Activated CD8-positive, alpha-beta memory T cell treated with anti-CD3 and anti-CD28 coated beads, Interleukin-2, amount 10 ng/mL, durations not matched to agents 7 days and 5 days (primary cell): ENCODE data around the gene CLNK. TPM values are rescaled to one million over a fixed set of nuclear protein-coding genes. Genes with fewer than 3 reads are reported as not detected.

Source experiments
- ATAC-seq: fragments of 150-1000 bp; cut with Tn5 transposase; one replicate; pipeline ENCODE4 v1.10.0; 2021; ENCODE audit warnings: moderate library complexity
- CTCF ChIA-PET: fragments of 350-600 bp; sonication (Branson Sonifier 250); formaldehyde crosslinking; loops from one replicate; lab custom pipeline; 2021; ENCODE audit warnings: antibody characterized with exemption; lab: Charles Lee
- DNase-seq: peaks from one replicate; pipeline ENCODE4 v3.0.0-alpha.2; 2020
- H3K27ac Mint-ChIP-seq: one replicate; pipeline ENCODE4 v1.8.0; 2021; ENCODE audit warnings: mild to moderate bottlenecking, mixed read lengths
- H3K27me3 Mint-ChIP-seq: one replicate; pipeline ENCODE4 v1.8.0; 2021; ENCODE audit warnings: mixed read lengths
- H3K36me3 Mint-ChIP-seq: one replicate; pipeline ENCODE4 v1.8.0; 2021; ENCODE audit warnings: mild to moderate bottlenecking, mixed read lengths
- H3K4me1 Mint-ChIP-seq: one replicate; pipeline ENCODE4 v1.8.0; 2021; ENCODE audit warnings: mixed read lengths
- H3K4me3 Mint-ChIP-seq: one replicate; pipeline ENCODE4 v1.8.0; 2021; ENCODE audit warnings: mild to moderate bottlenecking, moderate library complexity, mixed read lengths
- H3K9me3 Mint-ChIP-seq: one replicate; pipeline ENCODE4 v1.8.0; 2022; ENCODE audit warnings: low read depth, mixed read lengths
- total RNA-seq, 2 experiments: library from RNA; stranded (reverse); gene quantifications; one replicate each; pipeline ENCODE4 v1.2.3, GENCODE V29; 2021

The CLNK gene
- total RNA-seq, 2 experiments from 2014 or later = 0.18 to 0.61 TPM

DNA sequence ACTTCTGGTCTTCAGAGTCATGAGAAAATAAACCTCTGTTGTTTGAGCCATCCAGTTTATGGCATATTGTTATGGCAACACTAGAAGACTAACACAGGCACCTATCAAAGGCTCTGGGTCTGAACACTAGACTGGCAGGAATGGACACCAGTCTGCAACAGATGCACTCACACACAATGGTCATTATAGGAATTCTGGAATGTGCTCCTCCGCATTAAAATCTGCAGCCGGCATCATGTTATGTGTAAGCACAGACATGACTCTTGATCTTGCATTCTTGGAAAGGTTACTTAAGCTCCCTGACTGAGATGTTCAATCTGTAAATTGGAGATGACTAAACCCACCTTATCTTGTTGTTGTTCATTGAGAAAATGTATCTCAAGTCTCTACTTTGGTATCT, 115.1 kb downstream of the CLNK start:
- Mint-ChIP-seq H3K27ac (no peak overlapping the region), H3K27me3 (peaks cover 11% of the 10 kb centered on the region), H3K4me3 (no peak overlapping the region), H3K9me3 (no peaks in the 10 kb centered on the region), H3K4me1 (peaks cover 4% of the 10 kb centered on the region), H3K36me3 (no peaks in the 10 kb centered on the region)
- DNase-seq (no peak), ATAC-seq (no peak)
- CTCF ChIA-PET = no interaction called here

DNA sequence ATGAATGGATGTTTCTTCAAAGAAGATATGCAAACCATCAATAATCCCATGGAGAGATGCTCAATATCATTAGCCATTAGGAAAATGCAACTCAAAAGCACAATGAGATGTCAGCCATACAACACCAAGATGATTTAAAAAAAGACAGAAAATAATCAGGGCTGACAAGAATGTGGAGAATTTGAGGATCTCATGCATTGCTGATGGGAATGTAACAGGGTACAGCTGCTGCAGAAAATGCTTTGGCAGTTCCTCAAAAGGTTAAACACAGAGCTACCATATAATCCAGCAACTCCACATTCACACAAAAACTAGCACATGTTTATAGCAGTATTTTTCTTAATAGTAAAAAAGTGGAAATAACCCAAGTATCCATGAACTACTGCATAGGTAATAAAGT, 116.8 kb downstream of the CLNK start:
- Mint-ChIP-seq H3K4me1 (no peaks in the 10 kb centered on the region), H3K27ac (no peak overlapping the region), H3K27me3 (peaks cover 11% of the 10 kb centered on the region), H3K4me3 (no peak overlapping the region), H3K9me3 (no peaks in the 10 kb centered on the region), H3K36me3 (no peaks in the 10 kb centered on the region)
- ATAC-seq = no peak
- DNase-seq = no peak
- CTCF ChIA-PET = no interaction called here

DNA sequence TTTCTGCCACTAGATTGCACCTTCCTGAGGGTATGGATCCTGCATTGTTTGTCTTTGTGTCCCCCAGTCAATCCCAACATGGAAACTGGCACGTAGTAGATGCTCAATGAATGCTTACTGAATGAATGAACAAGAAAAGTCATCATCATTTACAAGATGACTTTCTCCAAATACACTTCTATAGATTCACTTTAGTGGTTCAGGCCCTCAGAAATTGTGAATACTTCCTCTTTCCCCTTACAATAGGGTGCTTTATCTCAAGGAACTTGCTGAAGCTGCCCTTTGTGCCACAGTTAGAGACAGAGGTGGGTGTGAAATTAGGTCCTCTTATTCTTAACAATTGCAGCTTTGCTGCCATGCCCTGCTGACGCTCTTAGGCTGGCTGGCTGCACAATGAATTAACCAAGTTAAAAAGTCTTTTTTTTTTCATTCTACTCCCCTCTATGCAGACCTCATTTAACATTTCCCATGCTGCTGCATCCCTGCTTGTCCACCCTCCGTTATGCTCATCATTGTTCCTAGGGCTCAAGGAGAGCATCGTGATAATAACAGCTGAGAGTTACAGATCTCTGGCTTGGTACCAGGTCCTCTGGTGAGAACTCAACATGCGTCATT, 119.3 kb downstream of the CLNK start:
- ATAC-seq (no peak), DNase-seq (no peak)
- no peaks in the 10 kb centered on the region for H3K4me1 Mint-ChIP-seq
- no peaks in the 10 kb centered on the region for H3K9me3 Mint-ChIP-seq
- CTCF ChIA-PET = interaction anchor here (1.5 kb wide), 1 partner anchor 10 kb away, joined by 3 read pairs; no protein-coding TSS in a partner anchor
- H3K36me3 Mint-ChIP-seq = no peaks in the 10 kb centered on the region
- no peak overlapping the region for H3K27ac Mint-ChIP-seq
- H3K27me3 Mint-ChIP-seq = peaks cover 18% of the 10 kb centered on the region
- no peak overlapping the region for H3K4me3 Mint-ChIP-seq

- Mint-ChIP-seq H3K9me3 (no peaks in the 10 kb centered on the region), H3K4me3 (no peak overlapping the region), H3K27ac (no peak overlapping the region), H3K4me1 (no peaks in the 10 kb centered on the region), H3K27me3 (peaks cover 14% of the 10 kb centered on the region), H3K36me3 (no peaks in the 10 kb centered on the region)
- ATAC-seq = peak; percentile 55
- DNase-seq = peak; percentile 47
- CTCF ChIA-PET = interaction anchor here (1.2 to 2.8 kb wide), 4 partner anchors 11 to 870 kb away, joined by 3 to 11 read pairs (median 3); no protein-coding TSS in a partner anchor
These were observed 129.9 kb downstream of the CLNK start for GRCh38 chr4:10554694-10555093.

DNA sequence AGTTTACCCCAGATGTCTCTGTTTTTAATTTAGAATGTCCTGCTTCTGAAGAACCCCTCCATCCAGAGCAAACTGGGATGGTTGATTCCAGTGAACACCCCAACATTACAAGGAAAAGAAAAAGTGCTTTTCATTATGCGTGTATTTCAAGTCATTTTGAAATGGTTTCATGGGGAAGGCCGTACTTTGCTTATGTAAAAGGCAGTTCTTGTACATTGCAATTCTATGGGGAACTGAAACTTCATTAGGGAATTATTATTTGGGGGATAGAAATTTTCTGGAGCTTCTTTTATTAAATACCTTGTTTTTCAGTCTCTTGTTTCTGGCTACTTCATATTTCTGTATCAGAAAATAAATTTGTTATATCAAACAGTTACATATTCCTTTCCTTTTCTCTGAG, 130.4 kb downstream of the CLNK start:
- ATAC-seq (no peak), DNase-seq (no peak)
- H3K4me3 Mint-ChIP-seq = no peak overlapping the region
- H3K9me3 Mint-ChIP-seq = no peaks in the 10 kb centered on the region
- no peaks in the 10 kb centered on the region for H3K4me1 Mint-ChIP-seq
- peaks cover 14% of the 10 kb centered on the region for H3K27me3 Mint-ChIP-seq
- no peaks in the 10 kb centered on the region for H3K36me3 Mint-ChIP-seq
- CTCF ChIA-PET = interaction anchor here (1.2 to 2.8 kb wide), 2 partner anchors 93 to 786 kb away, joined by 3 to 11 read pairs; no protein-coding TSS in a partner anchor
- no peak overlapping the region for H3K27ac Mint-ChIP-seq

DNA sequence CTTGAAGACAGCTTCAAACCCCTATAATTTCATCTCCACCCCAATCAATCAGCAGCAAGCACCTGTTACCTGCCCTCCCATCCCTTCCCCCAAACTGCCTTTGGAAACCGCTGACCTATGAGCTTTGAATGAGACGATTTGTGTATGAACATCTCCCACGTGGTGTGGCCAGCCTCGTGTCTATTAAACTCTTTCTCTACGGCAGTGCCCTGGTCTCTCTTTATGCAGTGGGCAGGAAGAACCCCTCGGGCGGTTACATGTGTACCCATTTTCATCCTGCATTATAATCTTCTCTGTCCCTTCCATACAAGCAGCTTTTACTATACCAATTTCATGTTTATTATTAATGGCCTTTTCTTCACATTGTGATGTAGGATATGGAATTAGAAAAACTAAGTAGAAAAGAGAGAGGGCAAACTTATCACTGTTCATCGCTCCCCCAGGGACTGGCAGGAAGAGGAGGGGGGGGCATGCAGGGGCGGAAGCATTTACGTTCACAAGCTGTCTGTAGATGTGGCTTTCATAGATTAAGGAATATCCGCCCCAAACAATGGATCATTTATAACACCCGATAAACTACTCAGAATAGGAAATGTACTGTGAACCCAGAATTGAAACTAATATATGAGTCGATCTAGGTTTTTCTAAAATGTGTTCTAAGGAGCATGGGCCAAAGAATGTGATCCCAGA, 131.8 kb downstream of the CLNK start:
- Mint-ChIP-seq H3K27me3 (peaks cover 24% of the 10 kb centered on the region), H3K4me3 (no peak overlapping the region), H3K27ac (no peak overlapping the region), H3K36me3 (no peaks in the 10 kb centered on the region), H3K4me1 (peaks cover 2% of the 10 kb centered on the region), H3K9me3 (no peaks in the 10 kb centered on the region)
- DNase-seq (no peak), ATAC-seq (no peak)
- CTCF ChIA-PET = interaction anchor here (1.1 to 2.8 kb wide), 4 partner anchors 92 to 394 kb away, joined by 4 to 11 read pairs (median 6); no protein-coding TSS in a partner anchor

GRCh38 chr4:10535912-10536311, 148.7 kb downstream of the CLNK start:
- no peaks in the 10 kb centered on the region for H3K36me3 Mint-ChIP-seq
- peaks cover 1% of the 10 kb centered on the region for H3K4me1 Mint-ChIP-seq
- no peaks in the 10 kb centered on the region for H3K9me3 Mint-ChIP-seq
- CTCF ChIA-PET = interaction anchor here (5.1 kb wide), 1 partner anchor 377 kb away, joined by 54 read pairs; no protein-coding TSS in a partner anchor
- no peak for ATAC-seq
- peaks cover 16% of the 10 kb centered on the region for H3K27me3 Mint-ChIP-seq
- no peak for DNase-seq
- no peak overlapping the region for H3K27ac Mint-ChIP-seq
- no peak overlapping the region for H3K4me3 Mint-ChIP-seq

- DNase-seq (no peak), ATAC-seq (no peak)
- Mint-ChIP-seq H3K4me3 (no peak overlapping the region), H3K27ac (no peak overlapping the region), H3K9me3 (no peaks in the 10 kb centered on the region), H3K36me3 (no peaks in the 10 kb centered on the region), H3K4me1 (peaks cover 1% of the 10 kb centered on the region), H3K27me3 (peaks cover 21% of the 10 kb centered on the region)
- CTCF ChIA-PET = interaction anchor here (1.7 kb wide), 1 partner anchor 74 kb away, joined by 4 read pairs; no protein-coding TSS in a partner anchor
These were observed 149.7 kb downstream of the CLNK start for GRCh38 chr4:10534820-10535219.

DNA sequence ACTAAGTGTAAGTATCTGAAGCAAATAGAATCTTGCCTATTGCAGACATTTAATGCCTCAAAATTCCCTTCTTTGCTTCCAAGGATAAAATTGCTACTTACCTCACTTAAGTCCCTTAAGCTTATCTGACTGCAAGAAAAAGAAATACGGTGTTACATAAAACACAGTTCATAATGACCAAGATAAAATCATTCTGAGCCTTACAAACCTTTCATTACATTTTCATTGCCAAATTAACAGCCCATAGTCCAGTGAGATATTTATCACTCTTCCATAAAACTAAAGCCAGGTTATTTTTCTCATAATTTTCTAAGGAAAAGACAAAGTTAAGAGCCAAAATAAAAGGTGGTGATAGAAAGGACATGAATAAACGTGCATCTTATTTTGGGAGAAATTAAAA, 152.4 kb downstream of the CLNK start:
- no peaks in the 10 kb centered on the region for H3K4me1 Mint-ChIP-seq
- peaks cover 28% of the 10 kb centered on the region for H3K27me3 Mint-ChIP-seq
- CTCF ChIA-PET = interaction anchor here (1.1 kb wide), 1 partner anchor 71 kb away, joined by 4 read pairs; no protein-coding TSS in a partner anchor
- DNase-seq = no peak
- no peak overlapping the region for H3K27ac Mint-ChIP-seq
- ATAC-seq = no peak
- no peaks in the 10 kb centered on the region for H3K9me3 Mint-ChIP-seq
- no peaks in the 10 kb centered on the region for H3K36me3 Mint-ChIP-seq
- no peak overlapping the region for H3K4me3 Mint-ChIP-seq

DNA sequence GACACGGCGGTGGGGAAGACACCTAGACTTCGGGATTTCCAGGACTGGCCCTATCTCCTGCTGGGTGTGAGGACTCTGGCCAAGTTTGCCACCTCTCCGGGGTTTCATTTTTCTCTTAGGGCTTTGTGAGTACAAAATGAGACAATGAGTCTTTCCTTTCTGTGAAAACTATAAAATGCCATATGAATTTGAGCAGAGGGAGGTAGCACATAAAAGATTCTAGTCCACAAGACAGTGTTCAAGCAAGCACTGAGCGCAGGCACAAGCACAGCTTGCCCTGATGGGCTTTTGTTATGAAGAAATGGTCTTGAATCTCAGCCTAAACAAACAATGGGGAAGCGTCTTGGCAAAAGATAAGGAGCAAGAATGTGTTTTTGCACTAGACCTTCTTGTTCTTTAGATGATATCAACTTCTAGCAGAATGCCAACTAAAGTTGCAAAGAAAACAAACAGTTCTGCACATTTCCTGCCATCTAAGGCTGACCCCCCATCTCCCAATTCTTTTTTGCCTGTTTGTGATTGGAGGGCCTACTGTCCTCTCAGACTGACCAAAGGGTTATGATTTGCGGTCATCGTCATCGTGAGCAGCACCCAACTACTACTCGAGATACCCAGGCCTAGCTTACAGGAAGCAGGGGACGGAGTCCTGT, 154.3 kb downstream of the CLNK start:
- Mint-ChIP-seq H3K27me3 (peaks cover 25% of the 10 kb centered on the region), H3K36me3 (no peaks in the 10 kb centered on the region), H3K4me1 (no peaks in the 10 kb centered on the region), H3K9me3 (no peaks in the 10 kb centered on the region), H3K27ac (no peak overlapping the region), H3K4me3 (no peak overlapping the region)
- CTCF ChIA-PET = no interaction called here
- ATAC-seq = no peak
- no peak for DNase-seq

DNA sequence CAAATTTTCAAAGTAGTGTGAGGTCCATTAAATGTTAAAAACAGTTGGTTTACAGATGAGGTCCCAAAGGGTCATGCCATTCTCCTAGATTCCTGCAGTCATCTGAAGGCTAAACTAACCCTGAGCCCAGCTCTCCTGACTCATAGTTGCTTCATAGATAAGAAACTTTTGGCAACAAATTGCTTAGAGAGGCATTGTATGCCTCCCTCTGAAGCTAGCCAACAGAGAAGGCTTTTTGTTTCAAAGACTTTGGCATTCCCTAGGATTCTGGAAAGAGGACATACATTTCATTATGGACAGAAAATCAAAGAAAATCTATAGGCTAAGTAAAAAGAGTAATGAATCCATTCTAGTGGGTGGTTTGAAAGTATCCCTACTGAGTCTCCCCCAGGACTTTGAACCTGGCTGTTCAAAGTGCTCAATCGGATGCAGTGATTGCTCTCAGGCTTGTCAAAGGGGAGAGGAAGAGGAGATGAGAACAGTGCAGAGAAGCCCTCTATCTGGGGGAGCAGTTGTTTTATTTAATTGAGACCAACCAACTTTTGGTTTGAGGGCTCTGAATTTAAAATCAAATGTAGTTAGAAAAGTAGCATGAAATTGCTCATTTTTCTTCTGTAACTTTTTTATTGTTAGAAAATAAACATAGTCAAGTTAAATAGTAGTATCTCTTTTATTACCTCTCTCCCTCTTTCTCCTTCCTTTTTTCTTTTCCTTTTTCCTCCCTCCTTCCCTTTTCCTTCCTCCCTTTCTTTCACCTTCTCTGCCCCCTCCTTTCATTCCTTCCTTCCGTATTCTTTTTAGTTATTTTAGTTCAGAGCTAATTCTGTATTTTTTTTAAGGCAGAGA, 155.1 kb downstream of the CLNK start:
- H3K4me3 Mint-ChIP-seq = no peak overlapping the region
- no peak for DNase-seq
- no peak for ATAC-seq
- H3K4me1 Mint-ChIP-seq = no peaks in the 10 kb centered on the region
- H3K36me3 Mint-ChIP-seq = no peaks in the 10 kb centered on the region
- H3K27me3 Mint-ChIP-seq = peaks cover 26% of the 10 kb centered on the region
- no peaks in the 10 kb centered on the region for H3K9me3 Mint-ChIP-seq
- H3K27ac Mint-ChIP-seq = no peak overlapping the region
- CTCF ChIA-PET = no interaction called here

- Mint-ChIP-seq H3K9me3 (no peaks in the 10 kb centered on the region), H3K27me3 (peaks cover 20% of the 10 kb centered on the region), H3K4me3 (no peak overlapping the region), H3K36me3 (no peaks in the 10 kb centered on the region), H3K4me1 (no peaks in the 10 kb centered on the region), H3K27ac (no peak overlapping the region)
- CTCF ChIA-PET = interaction anchor here (1.9 kb wide), 1 partner anchor 369 kb away, joined by 7 read pairs; no protein-coding TSS in a partner anchor
- DNase-seq (no peak), ATAC-seq (no peak)
These were observed 157.1 kb downstream of the CLNK start for GRCh38 chr4:10527438-10527837.
